SH-SY5Y (cell line): ENCODE results near the gene LRRC57.

Source experiments
- GATA2 ChIP-seq: IDR thresholded peaks from 2 replicates; pipeline ENCODE4 v1.6.1; 2011; ENCODE audit warnings: mild to moderate bottlenecking, low read depth, low read length
- GATA3 ChIP-seq: IDR thresholded peaks from 2 replicates; pipeline ENCODE4 v1.6.1; 2011; ENCODE audit warnings: low read depth, mild to moderate bottlenecking, low read length, moderate library complexity

GRCh38 chr15:42491539-42492225 is 56.9 kb downstream of the LRRC57 start:
- TF ChIP-seq GATA2: no peak
- no peak for TF ChIP-seq GATA3
